Posterior vena cava (tissue), 2 donors: ENCODE results near the gene CEMIP2. TPM values are rescaled to one million over a fixed set of nuclear protein-coding genes. Genes with fewer than 3 reads are reported as not detected.

Experiments used
- DNase-seq: peaks from one replicate; pipeline ENCODE4 v3.0.0-alpha.2; 2020; ENCODE audit warnings: low spot score
- intact Hi-C, 2 donors: fragments of 100-400 bp; cut with DNase I; formaldehyde crosslinking; loops; one replicate each; pipeline versions ENCODE4 v1.14.1 to v1.14.2; 2022 to 2023
- total RNA-seq, 2 donors: library from RNA; stranded (reverse); fragmentation: NEBNext Ultra II Directional; extraction: Animal tissue kit (Norgen Biotek cat#: 25700); gene quantifications; one replicate each; pipeline ENCODE4 v1.2.1, GENCODE V29; 2021
- donor health status: DM: yes; HTN: yes; CAD: no.
- donor health status: DM: yes; HTN: yes; CAD: no.

CEMIP2 gene
- total RNA-seq, 2 donors from 2014 or later: 39.1 to 43.3 TPM

- intact Hi-C loops: no loop called here
- DNase-seq: no peak
Observed at GRCh38 chr9:71778085-71778484, 9.8 kb upstream of the CEMIP2 start.

GRCh38 chr9:71774920-71775319, 6.6 kb upstream of the CEMIP2 start:
- no peak for DNase-seq
- intact Hi-C loops: no loop called here

GRCh38 chr9:71772726-71773125, 4.4 kb upstream of the CEMIP2 start:
- DNase-seq: no peak
- intact Hi-C loops: no loop called here

- DNase-seq: no peak
- intact Hi-C loops: no loop called here
Observed at GRCh38 chr9:71770170-71770569, 1.9 kb upstream of the CEMIP2 start.

GRCh38 chr9:71769175-71770161, 1.2 kb upstream of the CEMIP2 start:
- intact Hi-C loops: no loop called here

GRCh38 chr9:71767776-71768321, 464 bp downstream of the CEMIP2 start:
- DNase-seq: no peak
- intact Hi-C loops: no loop called here

More at GRCh38 chr9:71769175-71770161, 1.2 kb upstream of the CEMIP2 start:
- DNase-seq: peak; percentile 94

GRCh38 chr9:71767163-71767775, 1.0 kb downstream of the CEMIP2 start:
- no peak for DNase-seq
- intact Hi-C loops: no loop called here

GRCh38 chr9:71766663-71767062, 1.6 kb downstream of the CEMIP2 start:
- intact Hi-C loops: no loop called here

GRCh38 chr9:71765693-71766092, 2.6 kb downstream of the CEMIP2 start:
- intact Hi-C loops: no loop called here
- DNase-seq: no peak

More at GRCh38 chr9:71766663-71767062, 1.6 kb downstream of the CEMIP2 start:
- DNase-seq: no peak

GRCh38 chr9:71764891-71765290, 3.4 kb downstream of the CEMIP2 start:
- DNase-seq: no peak
- intact Hi-C loops: no loop called here

GRCh38 chr9:71764463-71764862, 3.9 kb downstream of the CEMIP2 start:
- intact Hi-C loops: no loop called here
- no peak for DNase-seq

GRCh38 chr9:71763832-71764231, 4.5 kb downstream of the CEMIP2 start:
- no peak for DNase-seq
- intact Hi-C loops: no loop called here

- DNase-seq: no peak
- intact Hi-C loops: no loop called here
Observed at GRCh38 chr9:71762900-71763653, 5.2 kb downstream of the CEMIP2 start.

- DNase-seq: no peak
- intact Hi-C loops: no loop called here
Observed at GRCh38 chr9:71761938-71762353, 6.4 kb downstream of the CEMIP2 start.

- DNase-seq: no peak
- intact Hi-C loops: no loop called here
Observed at GRCh38 chr9:71760901-71761300, 7.4 kb downstream of the CEMIP2 start.

GRCh38 chr9:71758785-71759184, 9.5 kb downstream of the CEMIP2 start:
- intact Hi-C loops: no loop called here
- no peak for DNase-seq

- intact Hi-C loops: no loop called here
- no peak for DNase-seq
Observed at GRCh38 chr9:71758277-71758676, 10.0 kb downstream of the CEMIP2 start.

- DNase-seq: no peak
- intact Hi-C loops: no loop called here
Observed at GRCh38 chr9:71756753-71757152, 11.6 kb downstream of the CEMIP2 start.

GRCh38 chr9:71755869-71756268, 12.4 kb downstream of the CEMIP2 start:
- intact Hi-C loops: no loop called here
- DNase-seq: no peak

GRCh38 chr9:71755230-71755629, 13.1 kb downstream of the CEMIP2 start:
- no peak for DNase-seq
- intact Hi-C loops: no loop called here
